IPS DF 6.9 (cell line): Measurements from ENCODE around the gene DEPP1.

Source experiments
- DNase-seq: peaks from one replicate; pipeline ENCODE4 v3.0.0-alpha.2; 2013; ENCODE audit warnings: low read depth, low spot score
- H3K27ac ChIP-seq: one replicate; pipeline ENCODE4 v1.5.1; 2013; ENCODE audit warnings: low read length, control low read depth
- H3K27me3 ChIP-seq: 2 replicates; pipeline ENCODE4 v1.6.1; 2013; ENCODE audit warnings: mild to moderate bottlenecking, low read length; ENCODE audit not compliant: control insufficient read depth, insufficient read depth
- H3K36me3 ChIP-seq: 2 replicates; pipeline ENCODE4 v1.6.1; 2013; ENCODE audit warnings: low read length; ENCODE audit not compliant: control insufficient read depth, insufficient read depth
- H3K4me1 ChIP-seq: 2 replicates; pipeline ENCODE4 v1.6.1; 2013; ENCODE audit warnings: low read length; ENCODE audit not compliant: control insufficient read depth, insufficient read depth
- H3K4me3 ChIP-seq: 2 replicates; pipeline ENCODE4 v1.5.1; 2013; ENCODE audit warnings: mild to moderate bottlenecking, low read length
- H3K9me3 ChIP-seq: 2 replicates; pipeline ENCODE4 v1.6.1; 2013; ENCODE audit warnings: low read length, inconsistent platforms; ENCODE audit not compliant: control insufficient read depth, insufficient read depth
- WGBS: extraction: QIAGEN DNeasy Blood & Tissue Kit; methylation state at CpG from one replicate; pipeline ENCODE4 v1.1.7; 2013; ENCODE audit warnings: mixed read lengths, missing lambda C conversion rate; ENCODE audit not compliant: insufficient read length, insufficient coverage; 5-methylcytosine and 5-hydroxymethylcytosine counted together

DEPP1 gene

GRCh38 chr10:44965651-44966097, 12.9 kb downstream of the DEPP1 start:
- Histone ChIP-seq H3K4me1 (peaks cover 9% of the 10 kb centered on the region), H3K27me3 (no peaks in the 10 kb centered on the region), H3K9me3 (no peaks in the 10 kb centered on the region), H3K4me3 (no peak overlapping the region), H3K36me3 (no peaks in the 10 kb centered on the region), H3K27ac (no peak overlapping the region)
- no CpG with 5 or more reads among the region's 6 CpGs for WGBS
- no peak for DNase-seq

- DNase-seq = no peak
- H3K4me3 ChIP-seq = no peak overlapping the region
- no peaks in the 10 kb centered on the region for H3K27me3 ChIP-seq
- H3K4me1 ChIP-seq = peaks cover 9% of the 10 kb centered on the region
- H3K9me3 ChIP-seq = no peaks in the 10 kb centered on the region
- WGBS = no CpG with 5 or more reads among the region's 1 CpG
- no peak overlapping the region for H3K27ac ChIP-seq
- no peaks in the 10 kb centered on the region for H3K36me3 ChIP-seq
Observed at GRCh38 chr10:44965104-44965503, 13.5 kb downstream of the DEPP1 start.

GRCh38 chr10:44963772-44964633, 14.6 kb downstream of the DEPP1 start:
- H3K4me1 ChIP-seq = peaks cover 9% of the 10 kb centered on the region
- no peak for DNase-seq

DNA sequence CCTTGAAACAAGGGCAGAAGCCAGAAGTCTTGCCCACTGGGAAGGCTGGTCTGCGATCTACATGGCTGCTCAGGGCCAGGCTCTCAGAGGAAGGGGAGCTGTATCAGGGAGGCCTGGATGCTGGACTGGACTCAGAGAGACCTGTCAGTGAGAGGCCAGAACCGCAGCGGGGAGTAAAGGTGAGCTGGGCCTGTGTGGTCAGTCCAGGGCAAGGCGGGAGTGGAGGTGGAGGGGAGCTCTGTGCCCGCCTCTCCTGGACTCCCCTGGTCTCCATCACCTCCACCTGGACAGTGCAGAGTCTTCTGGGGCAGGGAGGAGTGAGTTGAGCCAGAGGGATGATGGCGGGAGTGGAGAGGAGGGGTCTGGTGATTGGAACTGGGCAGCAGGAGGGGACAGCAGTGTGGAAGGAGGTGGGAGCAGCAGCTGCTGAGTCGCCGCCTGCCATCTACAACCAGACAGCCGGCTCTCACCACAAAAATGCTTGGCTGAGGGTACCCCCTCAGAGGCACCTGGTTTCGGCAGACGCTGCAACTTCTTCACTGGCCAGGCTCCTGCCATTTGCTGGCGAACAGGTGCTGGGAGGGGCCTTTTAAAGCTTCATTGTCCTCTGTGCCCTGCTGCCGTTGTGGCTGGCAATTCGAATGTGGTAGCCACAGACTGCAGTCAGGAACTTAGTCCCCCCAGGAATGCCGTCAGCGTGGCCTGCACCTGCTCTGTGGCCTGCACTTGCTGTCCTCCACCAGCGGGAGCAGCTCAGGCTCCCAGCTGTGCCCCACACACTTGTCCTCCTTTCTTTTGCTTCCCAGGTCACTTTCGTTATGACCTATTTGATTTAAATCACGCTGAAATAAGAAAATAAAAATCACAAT, 15.5 kb downstream of the DEPP1 start:
- Histone ChIP-seq H3K9me3 (no peaks in the 10 kb centered on the region), H3K4me1 (peaks cover 9% of the 10 kb centered on the region), H3K27me3 (no peaks in the 10 kb centered on the region), H3K27ac (no peak overlapping the region), H3K4me3 (no peak overlapping the region), H3K36me3 (no peaks in the 10 kb centered on the region)
- DNase-seq = no peak
- no CpG with 5 or more reads among the region's 19 CpGs for WGBS

More at GRCh38 chr10:44963772-44964633, 14.6 kb downstream of the DEPP1 start:
- no peak overlapping the region for H3K27ac ChIP-seq
- H3K36me3 ChIP-seq = no peaks in the 10 kb centered on the region
- no peak overlapping the region for H3K4me3 ChIP-seq
- no CpG with 5 or more reads among the region's 15 CpGs for WGBS
- no peaks in the 10 kb centered on the region for H3K27me3 ChIP-seq
- H3K9me3 ChIP-seq = no peaks in the 10 kb centered on the region

- no peaks in the 10 kb centered on the region for H3K27me3 ChIP-seq
- peaks cover 9% of the 10 kb centered on the region for H3K4me1 ChIP-seq
- H3K27ac ChIP-seq = no peak overlapping the region
- no CpG with 5 or more reads among the region's 11 CpGs for WGBS
- H3K4me3 ChIP-seq = no peak overlapping the region
- no peak for DNase-seq
- no peaks in the 10 kb centered on the region for H3K36me3 ChIP-seq
- H3K9me3 ChIP-seq = no peaks in the 10 kb centered on the region
Observed at GRCh38 chr10:44961931-44962750, 16.5 kb downstream of the DEPP1 start.

- H3K27ac ChIP-seq = no peak overlapping the region
- H3K4me3 ChIP-seq = no peak overlapping the region
- WGBS = no CpG with 5 or more reads among the region's 4 CpGs
Observed at GRCh38 chr10:44961230-44961571, 17.4 kb downstream of the DEPP1 start.

GRCh38 chr10:44960482-44961229, 18.0 kb downstream of the DEPP1 start:
- Histone ChIP-seq H3K27me3 (no peaks in the 10 kb centered on the region), H3K36me3 (no peaks in the 10 kb centered on the region), H3K4me1 (peaks cover 8% of the 10 kb centered on the region), H3K9me3 (no peaks in the 10 kb centered on the region), H3K4me3 (no peak overlapping the region), H3K27ac (no peak overlapping the region)
- no peak for DNase-seq
- no CpG with 5 or more reads among the region's 7 CpGs for WGBS

More at GRCh38 chr10:44961230-44961571, 17.4 kb downstream of the DEPP1 start:
- H3K36me3 ChIP-seq = no peaks in the 10 kb centered on the region
- no peak for DNase-seq
- H3K9me3 ChIP-seq = no peaks in the 10 kb centered on the region
- H3K4me1 ChIP-seq = peaks cover 9% of the 10 kb centered on the region
- H3K27me3 ChIP-seq = no peaks in the 10 kb centered on the region

- Histone ChIP-seq H3K4me1 (peaks cover 6% of the 10 kb centered on the region), H3K27me3 (no peaks in the 10 kb centered on the region), H3K27ac (no peak overlapping the region), H3K4me3 (peak overlapping the region; percentile 26; the same call in 1 of the 2 replicates), H3K9me3 (no peaks in the 10 kb centered on the region), H3K36me3 (no peaks in the 10 kb centered on the region)
- no CpG with 5 or more reads among the region's 8 CpGs for whole genome bisulfite sequencing
- DNase-seq = no peak
Observed at GRCh38 chr10:44960088-44960460, 18.5 kb downstream of the DEPP1 start.

DNA sequence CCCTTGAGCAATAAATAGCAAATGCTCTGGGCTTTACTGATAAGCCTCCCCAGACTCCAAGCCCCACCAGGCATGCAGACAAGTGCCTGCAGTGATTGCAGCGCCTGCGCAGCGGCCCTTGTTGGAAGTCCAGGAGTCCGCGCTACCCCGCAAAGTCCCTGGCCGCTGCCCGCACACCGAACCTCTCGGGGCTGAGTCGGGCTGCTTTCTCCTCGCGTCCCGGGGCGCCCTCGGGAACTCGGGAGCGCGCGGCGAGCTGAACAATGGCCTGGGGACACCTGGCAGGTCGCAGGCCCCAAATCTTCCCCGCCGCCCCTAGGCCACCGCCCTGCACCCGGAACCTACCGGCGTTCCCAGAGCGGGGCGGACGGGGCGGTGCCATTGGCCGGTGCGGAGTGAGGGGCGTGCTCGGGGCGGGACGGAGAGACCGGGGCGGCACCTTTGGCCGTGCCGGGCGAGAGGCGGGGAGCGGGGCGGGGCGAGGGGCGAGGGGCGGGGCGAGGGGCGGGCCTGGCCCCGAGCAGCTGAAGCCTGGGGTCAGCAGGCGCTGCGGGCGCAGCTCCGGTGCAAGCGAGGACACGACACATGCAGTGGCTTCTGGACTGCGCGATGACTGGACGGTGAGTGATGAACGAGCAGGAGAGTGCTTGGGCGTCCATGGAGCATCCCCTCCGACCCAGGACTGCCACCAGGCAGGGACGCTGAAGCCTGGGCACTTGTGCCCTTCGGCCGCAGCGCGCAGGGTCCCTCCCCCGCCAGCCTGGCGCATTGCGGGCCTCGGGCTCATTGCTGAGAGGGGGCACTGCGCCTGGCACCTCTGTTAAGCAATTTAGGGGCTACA, 19.1 kb downstream of the DEPP1 start, which contains the start of gene RASSF4:
Gene RASSF4 (plus strand): TSS at position 556 of the 841 bp plus-strand sequence. CDS start 10,401 bp downstream, outside the sequence.
- no peaks in the 10 kb centered on the region for H3K27me3 ChIP-seq
- no peak within 1 kb of the TSS for H3K27ac ChIP-seq

More for the DNA sequence above, 19.1 kb downstream of the DEPP1 start, which contains the start of gene RASSF4:
- Histone ChIP-seq H3K4me3 (peak within 1 kb of the TSS; percentile 73; the same call in 1 of the 2 replicates), H3K36me3 (no peaks in the 10 kb centered on the region), H3K9me3 (no peaks in the 10 kb centered on the region), H3K4me1 (peaks cover 6% of the 10 kb centered on the region)
- no peak for DNase-seq
- no CpG with 5 or more reads among the region's 74 CpGs for WGBS
